ENCODE results near the gene ZHX3.

DNA sequence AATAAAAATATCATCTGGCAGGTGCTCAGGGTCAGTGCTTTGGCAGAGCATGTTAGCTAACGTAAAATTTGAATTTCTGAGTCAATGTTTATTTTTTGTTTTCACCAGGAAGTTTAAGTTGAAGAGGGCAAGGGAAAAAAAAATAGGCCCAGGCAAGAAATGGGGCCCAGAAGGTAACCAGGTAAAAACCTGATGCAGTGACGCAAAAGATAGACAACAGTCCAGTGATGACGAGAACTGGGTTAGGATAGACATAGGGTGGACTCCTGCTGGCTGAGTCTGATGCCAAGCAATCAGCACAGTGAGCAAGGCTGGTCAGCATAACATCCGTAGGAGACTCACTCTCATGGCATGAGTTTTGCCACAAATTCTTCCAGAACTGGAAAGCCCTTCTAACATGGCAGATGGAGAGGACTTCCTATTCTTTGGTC lies 42.2 kb downstream of the ZHX3 start:
- no peak for TF ChIP-seq EP300 (IDR thresholded peaks at IDR 0.05)
- TF ChIP-seq CTCF (IDR thresholded peaks at IDR 0.05), result no peak
- TF ChIP-seq POLR2AphosphoS5 (IDR thresholded peaks at IDR 0.05), result peak in 1 of 3 donors; percentile 4
- TF ChIP-seq POLR2A (IDR thresholded peaks at IDR 0.05), result no peak

All from stomach (tissue), 4 donors.